ENCODE results near the gene TEX36. TPM values are rescaled to one million over a fixed set of nuclear protein-coding genes. Genes with fewer than 3 reads are reported as not detected.

The TEX36 gene
- polyA plus RNA-seq, 1 donor from 2014 or later, result not detected

DNA sequence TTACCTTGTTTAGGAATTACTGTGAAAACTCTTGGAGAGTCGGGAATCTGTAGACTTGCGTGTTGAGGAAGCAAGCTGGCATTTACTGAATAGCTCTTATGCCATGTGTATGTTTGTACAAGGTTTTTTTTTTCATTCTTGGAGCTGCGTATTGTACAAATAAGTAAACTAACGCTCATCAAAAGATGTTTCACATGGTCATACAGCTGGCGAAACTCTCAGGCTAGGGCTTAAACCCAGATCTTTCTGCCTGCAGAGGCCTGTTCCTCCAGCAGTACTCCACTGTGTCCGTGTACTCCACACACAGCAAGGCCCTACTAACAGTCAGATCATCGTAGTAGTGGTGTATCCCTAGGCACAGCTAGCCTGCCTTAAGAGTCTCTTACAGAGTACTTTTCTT, 44.0 kb upstream of the TEX36 start:
- Histone ChIP-seq H2AFZ (ENCODE audit: low read depth, low read length) (no peak overlapping the region), H3K79me2 (replicated peaks; ENCODE audit: insufficient read depth, low read length) (peaks cover 4% of the 10 kb centered on the region), H3K4me2 (ENCODE audit: low read length) (no peak overlapping the region), H3K9me3 (ENCODE audit: low read length) (no peaks in the 10 kb centered on the region), H3K36me3 (ENCODE audit: insufficient read depth, low read length) (peaks cover 15% of the 10 kb centered on the region), H3K9me2 (ENCODE audit: insufficient read depth, low read length) (no peaks in the 10 kb centered on the region), H3F3A (ENCODE audit: insufficient read depth, low read length, poor library complexity, severe bottlenecking) (no peaks in the 10 kb centered on the region), H3K27me3 (ENCODE audit: insufficient read depth, low read depth, low read length) (no peaks in the 10 kb centered on the region), H3K9ac (ENCODE audit: low read length) (no peak overlapping the region), H4K20me1 (ENCODE audit: insufficient read depth) (no peaks in the 10 kb centered on the region), H3K4me3 (ENCODE audit: low read length) (no peak overlapping the region), H3K27ac (ENCODE audit: low read length) (no peak overlapping the region)
- TF ChIP-seq EZH2 (IDR thresholded peaks at IDR 0.05; ENCODE audit: borderline replicate concordance, insufficient read depth, low read length, poor library complexity, severe bottlenecking), result no peak
- no peak for TF ChIP-seq REST (IDR thresholded peaks at IDR 0.05; ENCODE audit: borderline replicate concordance)
- TF ChIP-seq, protein P1, sequence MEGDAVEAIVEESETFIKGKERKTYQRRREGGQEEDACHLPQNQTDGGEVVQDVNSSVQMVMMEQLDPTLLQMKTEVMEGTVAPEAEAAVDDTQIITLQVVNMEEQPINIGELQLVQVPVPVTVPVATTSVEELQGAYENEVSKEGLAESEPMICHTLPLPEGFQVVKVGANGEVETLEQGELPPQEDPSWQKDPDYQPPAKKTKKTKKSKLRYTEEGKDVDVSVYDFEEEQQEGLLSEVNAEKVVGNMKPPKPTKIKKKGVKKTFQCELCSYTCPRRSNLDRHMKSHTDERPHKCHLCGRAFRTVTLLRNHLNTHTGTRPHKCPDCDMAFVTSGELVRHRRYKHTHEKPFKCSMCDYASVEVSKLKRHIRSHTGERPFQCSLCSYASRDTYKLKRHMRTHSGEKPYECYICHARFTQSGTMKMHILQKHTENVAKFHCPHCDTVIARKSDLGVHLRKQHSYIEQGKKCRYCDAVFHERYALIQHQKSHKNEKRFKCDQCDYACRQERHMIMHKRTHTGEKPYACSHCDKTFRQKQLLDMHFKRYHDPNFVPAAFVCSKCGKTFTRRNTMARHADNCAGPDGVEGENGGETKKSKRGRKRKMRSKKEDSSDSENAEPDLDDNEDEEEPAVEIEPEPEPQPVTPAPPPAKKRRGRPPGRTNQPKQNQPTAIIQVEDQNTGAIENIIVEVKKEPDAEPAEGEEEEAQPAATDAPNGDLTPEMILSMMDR (IDR thresholded peaks at IDR 0.05; ENCODE audit: poor library complexity, severe bottlenecking), result no peak
- TF ChIP-seq POLR2AphosphoS5 (IDR thresholded peaks at IDR 0.05), result no peak
- no peak for TF ChIP-seq SMC3 (conservative IDR thresholded peaks at IDR 0.05; ENCODE audit: poor library complexity)
- no peak for TF ChIP-seq TAF1 (IDR thresholded peaks at IDR 0.05; ENCODE audit: low read depth)
- no peak for TF ChIP-seq MXI1 (conservative IDR thresholded peaks at IDR 0.05; ENCODE audit: poor library complexity, severe bottlenecking)
- no peak for TF ChIP-seq RAD21 (conservative IDR thresholded peaks at IDR 0.05)
- TF ChIP-seq EP300 (conservative IDR thresholded peaks at IDR 0.05; ENCODE audit: poor library complexity, severe bottlenecking), result no peak

DNA sequence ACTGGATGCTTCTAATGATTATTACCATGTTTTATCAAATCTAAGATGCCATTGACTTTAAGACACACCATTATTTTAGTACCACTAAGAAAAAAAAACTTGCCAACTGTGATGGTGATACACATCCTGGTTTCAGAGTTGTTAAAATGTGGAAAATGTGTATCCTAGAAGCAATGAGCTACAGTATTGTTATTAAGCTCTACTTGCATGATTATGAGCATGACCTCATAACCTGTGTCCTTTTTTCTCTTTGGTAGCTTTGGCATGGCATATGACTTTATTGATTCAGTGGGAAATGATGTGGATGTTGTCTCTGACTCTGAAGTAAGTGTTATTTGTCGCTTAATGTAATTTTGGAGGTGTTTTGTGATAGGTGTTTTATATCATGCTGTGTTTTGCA, 39.8 kb upstream of the TEX36 start:
- Histone ChIP-seq H3K4me3 (ENCODE audit: low read length) (no peak overlapping the region), H3K9me2 (ENCODE audit: insufficient read depth, low read length) (no peaks in the 10 kb centered on the region), H3K4me2 (ENCODE audit: low read length) (no peak overlapping the region), H2AFZ (ENCODE audit: low read depth, low read length) (no peak overlapping the region), H3K9me3 (ENCODE audit: low read length) (no peaks in the 10 kb centered on the region), H3K27ac (ENCODE audit: low read length) (no peak overlapping the region), H3K9ac (ENCODE audit: low read length) (no peak overlapping the region), H3K79me2 (replicated peaks; ENCODE audit: insufficient read depth, low read length) (peaks cover 24% of the 10 kb centered on the region), H3K36me3 (ENCODE audit: insufficient read depth, low read length) (peaks cover 3% of the 10 kb centered on the region), H4K20me1 (ENCODE audit: insufficient read depth) (no peaks in the 10 kb centered on the region), H3K27me3 (ENCODE audit: insufficient read depth, low read depth, low read length) (no peaks in the 10 kb centered on the region), H3F3A (ENCODE audit: insufficient read depth, low read length, poor library complexity, severe bottlenecking) (no peaks in the 10 kb centered on the region)
- no peak for TF ChIP-seq MXI1 (conservative IDR thresholded peaks at IDR 0.05; ENCODE audit: poor library complexity, severe bottlenecking)

DNA sequence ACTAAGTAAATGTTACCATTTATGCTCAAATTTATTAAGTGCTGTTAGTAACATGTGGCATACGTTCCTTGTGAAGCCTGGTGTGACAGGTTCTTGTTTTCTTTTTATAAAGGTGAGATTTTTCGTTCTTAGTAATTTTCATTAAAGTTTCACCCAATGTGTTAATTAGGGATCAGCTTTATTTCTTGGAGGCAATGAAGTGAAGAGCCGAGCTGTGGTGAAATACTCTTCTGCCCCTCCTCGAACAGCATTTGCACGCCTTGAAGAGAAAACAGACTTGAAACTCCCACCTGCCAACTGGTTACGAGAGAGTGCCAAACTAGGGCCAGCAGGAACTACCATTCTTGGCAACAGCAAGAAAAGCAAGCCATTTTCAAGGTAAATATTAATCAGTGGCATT, 38.1 kb upstream of the TEX36 start:
- Histone ChIP-seq H3K4me3 (ENCODE audit: low read length) (peak overlapping the region; percentile 99), H3K9ac (ENCODE audit: low read length) (no peak overlapping the region), H3K4me2 (ENCODE audit: low read length) (peak overlapping the region; percentile 91)

More for the DNA sequence above, 38.1 kb upstream of the TEX36 start:
- no peaks in the 10 kb centered on the region for H4K20me1 ChIP-seq (ENCODE audit: insufficient read depth)
- no peaks in the 10 kb centered on the region for H3F3A ChIP-seq (ENCODE audit: insufficient read depth, low read length, poor library complexity, severe bottlenecking)
- no peaks in the 10 kb centered on the region for H3K27me3 ChIP-seq (ENCODE audit: insufficient read depth, low read depth, low read length)
- H3K9me2 ChIP-seq (ENCODE audit: insufficient read depth, low read length), result no peaks in the 10 kb centered on the region
- TF ChIP-seq MXI1 (conservative IDR thresholded peaks at IDR 0.05; ENCODE audit: poor library complexity, severe bottlenecking), result no peak
- TF ChIP-seq EP300 (conservative IDR thresholded peaks at IDR 0.05; ENCODE audit: poor library complexity, severe bottlenecking), result no peak
- no peak for TF ChIP-seq POLR2AphosphoS5 (IDR thresholded peaks at IDR 0.05)
- TF ChIP-seq TAF1 (IDR thresholded peaks at IDR 0.05; ENCODE audit: low read depth), result no peak
- no peak for TF ChIP-seq EZH2 (IDR thresholded peaks at IDR 0.05; ENCODE audit: borderline replicate concordance, insufficient read depth, low read length, poor library complexity, severe bottlenecking)
- TF ChIP-seq, protein P1 (IDR thresholded peaks at IDR 0.05; ENCODE audit: poor library complexity, severe bottlenecking), result no peak
- no peak for TF ChIP-seq SMC3 (conservative IDR thresholded peaks at IDR 0.05; ENCODE audit: poor library complexity)
- TF ChIP-seq REST (IDR thresholded peaks at IDR 0.05; ENCODE audit: borderline replicate concordance), result no peak
- no peak overlapping the region for H3K27ac ChIP-seq (ENCODE audit: low read length)
- peaks cover 24% of the 10 kb centered on the region for H3K79me2 ChIP-seq (replicated peaks; ENCODE audit: insufficient read depth, low read length)
- no peak overlapping the region for H2AFZ ChIP-seq (ENCODE audit: low read depth, low read length)
- peaks cover 3% of the 10 kb centered on the region for H3K36me3 ChIP-seq (ENCODE audit: insufficient read depth, low read length)
- no peaks in the 10 kb centered on the region for H3K9me3 ChIP-seq (ENCODE audit: low read length)
